H9 (cell line): ENCODE data around the gene SMIM14. TPM values are rescaled to one million over a fixed set of nuclear protein-coding genes. Genes with fewer than 3 reads are reported as not detected.

Experiments used
- DNase-seq: peaks from one replicate; pipeline ENCODE4 v3.0.0-alpha.2; 2017
- H2AFZ ChIP-seq: one replicate; pipeline ENCODE4 v1.6.1; 2013; ENCODE audit warnings: mild to moderate bottlenecking, low read length, control low read depth, moderate library complexity
- H2AK5ac ChIP-seq: 2 replicates; pipeline ENCODE4 v1.6.1; 2013; ENCODE audit warnings: low read length, control low read depth, mixed read lengths; ENCODE audit not compliant: insufficient read length
- H2BK120ac ChIP-seq: one replicate; pipeline ENCODE4 v1.6.1; 2013; ENCODE audit warnings: low read depth, mild to moderate bottlenecking, low read length, control low read depth, inconsistent platforms; ENCODE audit not compliant: poor library complexity, severe bottlenecking
- H2BK12ac ChIP-seq: 2 replicates; pipeline ENCODE4 v1.6.1; 2013; ENCODE audit warnings: low read length, control low read depth, mixed read lengths, low read depth; ENCODE audit not compliant: insufficient read length
- H2BK15ac ChIP-seq: 2 replicates; pipeline ENCODE4 v1.6.1; 2013; ENCODE audit warnings: low read depth, low read length, control low read depth
- H2BK20ac ChIP-seq: one replicate; pipeline ENCODE4 v1.6.1; 2013; ENCODE audit warnings: low read depth, mild to moderate bottlenecking, low read length, control low read depth, inconsistent platforms; ENCODE audit not compliant: poor library complexity, severe bottlenecking
- H2BK5ac ChIP-seq: 2 replicates; pipeline ENCODE4 v1.6.1; 2013; ENCODE audit warnings: low read length, control low read depth, mixed read lengths; ENCODE audit not compliant: insufficient read length
- H3K14ac ChIP-seq: 2 replicates; pipeline ENCODE4 v1.6.1; 2013; ENCODE audit warnings: low read length, control low read depth; ENCODE audit not compliant: insufficient read depth
- H3K18ac ChIP-seq: 2 replicates; pipeline ENCODE4 v1.6.1; 2013; ENCODE audit warnings: low read depth, mild to moderate bottlenecking, mixed read lengths, low read length, control low read depth; ENCODE audit not compliant: insufficient read length
- H3K23ac ChIP-seq: 2 replicates; pipeline ENCODE4 v1.6.1; 2013; ENCODE audit warnings: low read length, control low read depth, mixed read lengths, low read depth; ENCODE audit not compliant: insufficient read length
- H3K23me2 ChIP-seq: 2 replicates; pipeline ENCODE4 v1.6.1; 2013; ENCODE audit warnings: low read depth, mild to moderate bottlenecking, mixed read lengths, low read length, control low read depth; ENCODE audit not compliant: insufficient read length, poor library complexity, severe bottlenecking
- H3K27ac ChIP-seq: 2 replicates; pipeline ENCODE4 v1.5.1; 2013; ENCODE audit warnings: low read length, control low read depth, mixed read lengths, low read depth; ENCODE audit not compliant: insufficient read length
- H3K27me3 ChIP-seq: 2 replicates; pipeline ENCODE4 v1.6.1; 2013; ENCODE audit warnings: low read length, control low read depth, inconsistent platforms; ENCODE audit not compliant: insufficient read depth
- H3K4ac ChIP-seq: 2 replicates; pipeline ENCODE4 v1.6.1; 2013; ENCODE audit warnings: low read depth, mild to moderate bottlenecking, control low read depth, inconsistent platforms, low read length, moderate library complexity
- H3K4me1 ChIP-seq: 2 replicates; pipeline ENCODE4 v1.6.1; 2013; ENCODE audit warnings: low read length, control low read depth, inconsistent platforms; ENCODE audit not compliant: insufficient read depth
- H3K4me2 ChIP-seq: 2 replicates; pipeline ENCODE4 v1.6.1; 2013; ENCODE audit warnings: low read length, control low read depth, mixed read lengths; ENCODE audit not compliant: insufficient read length, insufficient read depth
- H3K56ac ChIP-seq: 2 replicates; pipeline ENCODE4 v1.6.1; 2013; ENCODE audit warnings: low read depth, mild to moderate bottlenecking, mixed read lengths, low read length, control low read depth; ENCODE audit not compliant: insufficient read length
- H3K79me1 ChIP-seq: 2 replicates; pipeline ENCODE4 v1.6.1; 2013; ENCODE audit warnings: low read depth, mild to moderate bottlenecking, moderate library complexity, low read length, control low read depth, inconsistent platforms; ENCODE audit not compliant: insufficient read depth, poor library complexity, severe bottlenecking
- H3K79me2 ChIP-seq: 2 replicates; pipeline ENCODE4 v1.6.1; 2013; ENCODE audit warnings: low read length, control low read depth, inconsistent platforms; ENCODE audit not compliant: insufficient read depth
- H3K9ac ChIP-seq: 2 replicates; pipeline ENCODE4 v1.6.1; 2013; ENCODE audit warnings: low read length, control low read depth, mixed read lengths; ENCODE audit not compliant: insufficient read length; ENCODE audit errors: extremely low read depth
- H3K9me3 ChIP-seq: one replicate; pipeline ENCODE4 v1.6.1; 2013; ENCODE audit warnings: low read depth, low read length, inconsistent platforms; ENCODE audit not compliant: control insufficient read depth
- H3T11ph ChIP-seq: one replicate; pipeline ENCODE4 v1.6.1; 2013; ENCODE audit warnings: mild to moderate bottlenecking, low read length, control low read depth, inconsistent platforms
- H4K20me1 ChIP-seq: one replicate; pipeline ENCODE4 v1.6.1; 2013; ENCODE audit not compliant: control insufficient read depth, insufficient read length, insufficient read depth
- H4K5ac ChIP-seq: 2 replicates; pipeline ENCODE4 v1.6.1; 2013; ENCODE audit warnings: low read depth, mild to moderate bottlenecking, mixed read lengths, low read length, control low read depth; ENCODE audit not compliant: insufficient read length
- H4K8ac ChIP-seq: replicated peaks from 2 replicates; pipeline ENCODE4 v1.6.1; 2013; ENCODE audit warnings: low read length, control low read depth, mixed read lengths, low read depth; ENCODE audit not compliant: insufficient read length
- H4K91ac ChIP-seq: 2 replicates; pipeline ENCODE4 v1.6.1; 2013; ENCODE audit warnings: low read depth, mild to moderate bottlenecking, moderate library complexity, mixed read lengths, low read length, control low read depth; ENCODE audit not compliant: insufficient read length
- H3K27ac Mint-ChIP-seq, 3 experiments: 2 replicates in 2 of 3; 3 replicates in 1 of 3; pipeline ENCODE4 v1.8.0; 2020 to 2021; ENCODE audit warnings: mixed read lengths in 3 of 3, mild to moderate bottlenecking in 1 of 3, moderate library complexity in 1 of 3
- H3K27me3 Mint-ChIP-seq: 2 replicates; pipeline ENCODE4 v1.8.0; 2021; ENCODE audit warnings: low read depth, mild to moderate bottlenecking, moderate library complexity, mixed read lengths
- H3K36me3 Mint-ChIP-seq, 3 experiments: 2 replicates in 2 of 3; 3 replicates in 1 of 3; pipeline ENCODE4 v1.8.0; 2020 to 2021; ENCODE audit warnings: low read depth in 3 of 3, mixed read lengths in 3 of 3; ENCODE audit not compliant: insufficient read depth in 1 of 3
- H3K4me1 Mint-ChIP-seq, 2 experiments: 2 replicates each; pipeline ENCODE4 v1.8.0; 2020; ENCODE audit warnings: mixed read lengths in 2 of 2
- H3K4me3 Mint-ChIP-seq, 2 experiments: 2 replicates in 1 of 2; 3 replicates in 1 of 2; pipeline ENCODE4 v1.8.0; 2020 to 2021; ENCODE audit warnings: mild to moderate bottlenecking in 2 of 2, mixed read lengths in 2 of 2, moderate library complexity in 1 of 2
- H3K9me3 Mint-ChIP-seq, 2 experiments: 2 replicates in 1 of 2; 3 replicates in 1 of 2; pipeline ENCODE4 v1.8.0; 2020; ENCODE audit warnings: mild to moderate bottlenecking in 2 of 2, mixed read lengths in 2 of 2, moderate library complexity in 1 of 2
- CTCF ChIP-seq: fragments of 200-600 bp; sonication (generic); conservative IDR thresholded peaks from 3 replicates; pipeline ENCODE4 v1.8.0; 2021; ENCODE audit warnings: antibody characterized with exemption, mild to moderate bottlenecking
- WGBS: extraction: QIAGEN DNeasy Blood & Tissue Kit; methylation state at CpG from one replicate; pipeline ENCODE4 v1.1.7; 2013; ENCODE audit warnings: missing lambda C conversion rate, low lambda C conversion rate, mixed read lengths; ENCODE audit not compliant: insufficient read length; ENCODE audit errors: extremely low coverage; 5-methylcytosine and 5-hydroxymethylcytosine counted together
- total RNA-seq: library from RNA; stranded (reverse); gene quantifications from 2 replicates; pipeline ENCODE4 v1.2.1, GENCODE V29; 2021

SMIM14 gene
- total RNA-seq, 1 experiment from 2014 or later = 19.4 TPM

GRCh38 chr4:39569209-39569608, 69.5 kb downstream of the SMIM14 start:
- Histone ChIP-seq H3K18ac (no peak overlapping the region), H3K9me3 (no peaks in the 10 kb centered on the region), H3T11ph (no peak overlapping the region), H3K14ac (no peak overlapping the region), H3K23ac (no peak overlapping the region), H3K79me1 (no peaks in the 10 kb centered on the region), H4K91ac (no peak overlapping the region), H4K5ac (no peak overlapping the region), H4K20me1 (no peaks in the 10 kb centered on the region), H4K8ac (no peak overlapping the region), H3K4ac (no peak overlapping the region), H2AFZ (no peak overlapping the region), H2BK15ac (no peak overlapping the region), H2BK5ac (no peak overlapping the region), H3K4me2 (no peak overlapping the region), H2BK20ac (no peak overlapping the region), H3K27me3 (no peaks in the 10 kb centered on the region), H2AK5ac (no peak overlapping the region), H3K56ac (no peak overlapping the region), H3K4me1 (no peaks in the 10 kb centered on the region), H3K79me2 (no peaks in the 10 kb centered on the region), H3K9ac (no peak overlapping the region), H3K27ac (no peak overlapping the region), H2BK120ac (no peak overlapping the region), H2BK12ac (no peak overlapping the region), H3K23me2 (no peaks in the 10 kb centered on the region)
- no peak for DNase-seq
- no peaks in the 10 kb centered on the region for H3K27me3 Mint-ChIP-seq
- H3K36me3 Mint-ChIP-seq = peaks cover 14 to 22% (median 21%) of the 10 kb centered on the region in 3 experiments
- peaks cover 13% of the 10 kb centered on the region in 2 experiments for H3K9me3 Mint-ChIP-seq
- no peak overlapping the region for H3K4me3 Mint-ChIP-seq
- WGBS = no CpG with 5 or more reads among the region's 4 CpGs
- 0 out of 4 replicates have a peak, but pooled peaks cover 0 to 2% of the 10 kb centered on the region in 2 experiments for H3K4me1 Mint-ChIP-seq
- TF ChIP-seq CTCF = no peak
- no peak overlapping the region for H3K27ac Mint-ChIP-seq
